Measurements from ENCODE around the gene APEX1.

DNA sequence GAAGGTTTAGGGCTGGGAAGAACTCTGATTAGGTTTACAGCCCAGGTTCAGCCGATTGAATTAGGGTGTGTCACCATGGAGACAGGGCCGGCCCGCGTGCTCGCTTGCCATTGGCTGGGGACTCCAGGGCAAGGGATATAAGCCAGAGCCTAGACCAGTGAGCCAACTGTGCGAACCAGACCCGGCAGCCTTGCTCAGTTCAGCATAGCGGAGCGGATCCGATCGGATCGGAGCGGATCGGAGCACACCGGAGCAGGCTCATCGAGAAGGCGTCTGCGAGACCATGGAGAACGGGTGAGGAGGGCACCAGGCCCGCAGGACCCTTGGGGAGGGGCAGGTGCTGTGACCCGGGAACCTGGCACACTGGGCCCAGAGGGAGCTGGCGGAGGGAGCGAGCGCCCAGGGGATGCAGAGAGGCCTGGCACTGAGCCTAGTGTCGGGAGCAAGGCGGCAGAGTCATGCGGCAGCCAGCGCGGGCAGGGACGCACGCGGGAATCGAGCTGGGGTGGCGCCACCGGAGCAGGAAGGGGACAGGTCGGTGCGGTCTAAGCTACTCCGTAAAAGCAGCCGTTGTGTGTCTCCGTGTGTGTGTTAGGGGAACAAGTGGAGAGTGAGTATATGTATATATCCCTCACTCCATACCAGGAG lies 14.3 kb downstream of the APEX1 start, which contains the start of gene PNP:
- TF ChIP-seq, protein P1, sequence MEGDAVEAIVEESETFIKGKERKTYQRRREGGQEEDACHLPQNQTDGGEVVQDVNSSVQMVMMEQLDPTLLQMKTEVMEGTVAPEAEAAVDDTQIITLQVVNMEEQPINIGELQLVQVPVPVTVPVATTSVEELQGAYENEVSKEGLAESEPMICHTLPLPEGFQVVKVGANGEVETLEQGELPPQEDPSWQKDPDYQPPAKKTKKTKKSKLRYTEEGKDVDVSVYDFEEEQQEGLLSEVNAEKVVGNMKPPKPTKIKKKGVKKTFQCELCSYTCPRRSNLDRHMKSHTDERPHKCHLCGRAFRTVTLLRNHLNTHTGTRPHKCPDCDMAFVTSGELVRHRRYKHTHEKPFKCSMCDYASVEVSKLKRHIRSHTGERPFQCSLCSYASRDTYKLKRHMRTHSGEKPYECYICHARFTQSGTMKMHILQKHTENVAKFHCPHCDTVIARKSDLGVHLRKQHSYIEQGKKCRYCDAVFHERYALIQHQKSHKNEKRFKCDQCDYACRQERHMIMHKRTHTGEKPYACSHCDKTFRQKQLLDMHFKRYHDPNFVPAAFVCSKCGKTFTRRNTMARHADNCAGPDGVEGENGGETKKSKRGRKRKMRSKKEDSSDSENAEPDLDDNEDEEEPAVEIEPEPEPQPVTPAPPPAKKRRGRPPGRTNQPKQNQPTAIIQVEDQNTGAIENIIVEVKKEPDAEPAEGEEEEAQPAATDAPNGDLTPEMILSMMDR (conservative IDR thresholded peaks at IDR 0.05), result no peak
- no peak for TF ChIP-seq EZH2 (IDR thresholded peaks at IDR 0.05; ENCODE audit: low read depth)

Measured in PC-9 (cell line).